ENCODE results near the gene OR51B2.

DNA sequence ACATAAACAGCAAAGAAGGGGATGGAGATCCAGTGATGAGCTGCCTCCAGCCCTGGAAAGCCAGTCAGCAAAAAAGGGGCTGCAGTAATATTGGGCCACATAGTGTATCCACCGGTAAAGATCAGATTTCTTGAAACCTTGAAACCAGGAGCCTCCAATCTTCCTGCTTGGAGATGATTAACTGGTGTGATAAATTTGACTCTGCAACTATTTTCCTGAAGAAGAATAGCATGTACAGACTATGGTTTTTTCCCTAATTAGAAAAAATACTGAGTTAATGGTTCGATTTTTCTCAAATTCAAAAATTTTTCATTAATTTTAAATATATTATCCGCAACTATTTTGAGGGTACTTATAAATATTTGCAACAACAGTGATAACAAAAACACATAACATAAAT is at the start of gene OR51B2:
- TF ChIP-seq, protein P1, sequence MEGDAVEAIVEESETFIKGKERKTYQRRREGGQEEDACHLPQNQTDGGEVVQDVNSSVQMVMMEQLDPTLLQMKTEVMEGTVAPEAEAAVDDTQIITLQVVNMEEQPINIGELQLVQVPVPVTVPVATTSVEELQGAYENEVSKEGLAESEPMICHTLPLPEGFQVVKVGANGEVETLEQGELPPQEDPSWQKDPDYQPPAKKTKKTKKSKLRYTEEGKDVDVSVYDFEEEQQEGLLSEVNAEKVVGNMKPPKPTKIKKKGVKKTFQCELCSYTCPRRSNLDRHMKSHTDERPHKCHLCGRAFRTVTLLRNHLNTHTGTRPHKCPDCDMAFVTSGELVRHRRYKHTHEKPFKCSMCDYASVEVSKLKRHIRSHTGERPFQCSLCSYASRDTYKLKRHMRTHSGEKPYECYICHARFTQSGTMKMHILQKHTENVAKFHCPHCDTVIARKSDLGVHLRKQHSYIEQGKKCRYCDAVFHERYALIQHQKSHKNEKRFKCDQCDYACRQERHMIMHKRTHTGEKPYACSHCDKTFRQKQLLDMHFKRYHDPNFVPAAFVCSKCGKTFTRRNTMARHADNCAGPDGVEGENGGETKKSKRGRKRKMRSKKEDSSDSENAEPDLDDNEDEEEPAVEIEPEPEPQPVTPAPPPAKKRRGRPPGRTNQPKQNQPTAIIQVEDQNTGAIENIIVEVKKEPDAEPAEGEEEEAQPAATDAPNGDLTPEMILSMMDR (IDR thresholded peaks at IDR 0.05; ENCODE audit: insufficient read depth, low read length) = no peak
- TF ChIP-seq POLR2AphosphoS5 (IDR thresholded peaks at IDR 0.05; ENCODE audit: low read depth) = no peak
